Breast epithelium (tissue), 3 donors: Measurements from ENCODE around the gene CCDC91.

ENCODE experiments used
- CTCF ChIP-seq, 3 donors: fragments of 450-650 bp; IDR thresholded peaks; one replicate each; pipeline ENCODE4 v1.5.1; 2016 to 2017; ENCODE audit warnings: antibody characterized with exemption in 3 of 3, mild to moderate bottlenecking in 3 of 3, moderate library complexity in 3 of 3
- POLR2A ChIP-seq: fragments of 450-650 bp; IDR thresholded peaks from one replicate; pipeline ENCODE4 v1.6.1; 2016; ENCODE audit warnings: antibody characterized with exemption, mild to moderate bottlenecking, moderate library complexity

GRCh38 chr12:28350502-28350901, 160.2 kb downstream of the CCDC91 start:
- no peak for TF ChIP-seq CTCF (IDR thresholded peaks at IDR 0.05)
- TF ChIP-seq POLR2A = no peak
